GM21423 (cell line): ENCODE measurements around the gene NTSR1.

ENCODE experiments used
- ATAC-seq: cut with Tn5 transposase; IDR thresholded peaks from one replicate; pipeline ENCODE4 v1.9.1; 2021; ENCODE audit warnings: mild to moderate bottlenecking, moderate library complexity; ENCODE audit not compliant: unreplicated experiment

Gene NTSR1

GRCh38 chr20:62737271-62737811 lies 28.7 kb downstream of the NTSR1 start:
- no peak for ATAC-seq

GRCh38 chr20:62738025-62738881 lies 29.6 kb downstream of the NTSR1 start:
- ATAC-seq, result no peak

- no peak for ATAC-seq
Measured at GRCh38 chr20:62739067-62739466, 30.4 kb downstream of the NTSR1 start.

- peak; percentile 18 for ATAC-seq
Measured at GRCh38 chr20:62739581-62740285, 31.1 kb downstream of the NTSR1 start.

- ATAC-seq, result peak; percentile 66
Measured at GRCh38 chr20:62740286-62741141, 31.9 kb downstream of the NTSR1 start.

GRCh38 chr20:62741191-62741691 lies 32.6 kb downstream of the NTSR1 start:
- no peak for ATAC-seq

- ATAC-seq, result no peak
Measured at GRCh38 chr20:62741701-62742491, 33.3 kb downstream of the NTSR1 start.

GRCh38 chr20:62742550-62742949 lies 33.9 kb downstream of the NTSR1 start:
- no peak for ATAC-seq

GRCh38 chr20:62742979-62743776 lies 34.5 kb downstream of the NTSR1 start:
- no peak for ATAC-seq

- no peak for ATAC-seq
Measured at GRCh38 chr20:62743777-62744317, 35.2 kb downstream of the NTSR1 start.

- no peak for ATAC-seq
Measured at GRCh38 chr20:62744741-62745191, 36.1 kb downstream of the NTSR1 start.

- no peak for ATAC-seq
Measured at GRCh38 chr20:62745279-62745951, 36.8 kb downstream of the NTSR1 start.

- no peak for ATAC-seq
Measured at GRCh38 chr20:62745952-62746288, 37.3 kb downstream of the NTSR1 start.

GRCh38 chr20:62748311-62748710 lies 39.7 kb downstream of the NTSR1 start:
- no peak for ATAC-seq

GRCh38 chr20:62749851-62750445 lies 41.3 kb downstream of the NTSR1 start:
- no peak for ATAC-seq

- ATAC-seq, result no peak
Measured at GRCh38 chr20:62751551-62752150, 43.0 kb downstream of the NTSR1 start.

GRCh38 chr20:62752181-62752670 lies 43.6 kb downstream of the NTSR1 start:
- ATAC-seq, result no peak
